Nucleus accumbens (tissue), 56 donors: Measurements from ENCODE around the gene FRRS1L.

ENCODE experiments used
- DNase-seq, 56 donors: peaks; one replicate each; lab custom pipeline; 2025; lab: John Stamatoyannopoulos, UW

The FRRS1L gene

DNA sequence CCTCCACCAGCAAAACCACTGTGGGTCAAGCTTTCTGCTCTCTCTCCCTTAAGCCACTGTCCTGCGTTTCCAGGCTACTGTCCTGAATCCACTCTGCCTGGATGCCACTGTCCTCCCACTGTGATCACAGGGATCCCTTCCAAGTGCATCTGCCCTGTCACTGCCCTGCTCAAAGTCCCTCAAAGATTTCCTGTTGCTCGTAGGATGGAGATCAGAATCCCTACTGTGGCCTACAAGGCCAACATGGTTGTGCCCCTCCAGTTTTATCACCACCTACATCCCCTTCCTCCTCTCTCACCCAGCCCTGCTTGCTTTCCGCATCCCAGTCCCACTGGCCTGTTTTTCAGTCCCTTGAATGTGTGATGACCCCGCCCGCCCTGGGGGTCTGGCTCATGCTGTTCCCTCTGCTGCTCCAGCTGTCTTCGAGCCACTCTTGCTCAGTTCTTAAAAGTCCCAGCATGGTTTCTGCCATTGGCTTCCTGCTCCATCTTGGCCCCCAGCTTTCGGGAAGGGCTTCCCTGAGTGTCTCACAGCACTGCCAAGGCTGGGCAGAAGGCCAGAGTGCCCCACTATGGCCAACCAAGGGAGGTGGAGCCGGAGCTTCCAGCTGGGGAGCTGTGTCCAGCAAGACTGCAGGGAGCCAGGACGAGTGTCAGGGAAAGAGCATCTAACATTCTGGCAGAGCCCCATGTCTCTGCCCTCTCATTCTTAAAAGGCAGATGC, 12.9 kb upstream of the FRRS1L start:
- peak in 43 of 56 donors; percentile 1 to 76 (median 37) for DNase-seq

GRCh38 chr9:109176963-109177362, 9.9 kb upstream of the FRRS1L start:
- DNase-seq = no peak

DNA sequence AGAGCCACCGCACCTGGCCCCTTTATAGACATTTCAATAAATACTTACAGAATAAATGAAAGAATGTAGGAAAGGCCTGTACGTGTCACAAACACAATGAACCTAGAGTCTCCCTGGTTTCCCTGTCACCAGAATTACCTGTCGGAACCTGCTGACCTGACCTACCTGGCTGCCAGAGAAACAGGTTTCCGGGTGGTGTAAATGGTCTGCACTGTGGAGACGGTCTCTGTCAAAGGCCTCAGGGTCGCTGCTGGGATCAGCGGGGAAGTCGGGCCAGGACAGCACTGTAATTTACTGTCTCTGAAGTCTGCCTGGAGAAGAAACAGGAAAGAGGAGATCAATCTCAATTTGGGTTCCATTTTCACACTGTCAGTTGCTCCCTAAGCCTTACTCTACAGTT, 9.3 kb upstream of the FRRS1L start:
- no peak for DNase-seq

DNA sequence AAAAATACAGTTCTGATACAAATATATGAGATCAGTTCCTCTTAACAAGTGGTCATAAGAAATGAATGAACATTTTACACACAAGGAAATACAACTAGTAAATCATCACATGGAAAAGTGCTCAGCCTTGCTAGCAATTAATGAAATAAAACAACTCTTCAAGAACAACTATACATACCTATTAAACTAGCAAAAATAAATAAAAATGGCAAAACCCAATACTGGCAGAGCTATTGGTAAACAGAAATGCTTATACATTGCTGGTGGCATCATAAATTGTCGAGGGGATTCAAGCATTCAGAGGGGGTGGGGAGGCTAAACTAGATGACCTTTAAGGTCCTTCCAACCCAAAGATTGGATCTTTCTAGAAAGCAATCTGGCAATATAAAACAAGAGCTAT, 5.9 kb upstream of the FRRS1L start:
- DNase-seq = no peak

GRCh38 chr9:109171926-109172325, 4.9 kb upstream of the FRRS1L start:
- DNase-seq = no peak

DNA sequence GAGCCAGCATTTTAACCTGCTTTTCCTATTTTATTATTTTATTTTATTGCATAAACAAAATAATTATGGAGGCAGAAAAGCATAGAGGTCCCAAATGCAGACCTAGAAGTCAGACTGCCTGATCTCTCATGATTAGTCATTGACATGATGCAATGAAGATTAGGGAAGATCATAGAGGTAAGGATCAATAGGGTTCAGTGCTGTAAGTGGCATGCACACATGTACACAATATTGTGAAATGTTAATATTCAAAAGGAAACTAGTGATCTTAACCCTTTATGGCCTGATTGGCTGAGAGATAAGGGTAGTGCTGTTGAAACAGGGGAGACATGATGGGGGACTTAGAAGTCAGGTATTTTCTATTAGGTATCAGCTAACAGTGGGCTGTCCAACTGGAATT, 1.1 kb upstream of the FRRS1L start:
- no peak for DNase-seq

GRCh38 chr9:109167716-109168115, 667 bp upstream of the FRRS1L start:
- no peak for DNase-seq

DNA sequence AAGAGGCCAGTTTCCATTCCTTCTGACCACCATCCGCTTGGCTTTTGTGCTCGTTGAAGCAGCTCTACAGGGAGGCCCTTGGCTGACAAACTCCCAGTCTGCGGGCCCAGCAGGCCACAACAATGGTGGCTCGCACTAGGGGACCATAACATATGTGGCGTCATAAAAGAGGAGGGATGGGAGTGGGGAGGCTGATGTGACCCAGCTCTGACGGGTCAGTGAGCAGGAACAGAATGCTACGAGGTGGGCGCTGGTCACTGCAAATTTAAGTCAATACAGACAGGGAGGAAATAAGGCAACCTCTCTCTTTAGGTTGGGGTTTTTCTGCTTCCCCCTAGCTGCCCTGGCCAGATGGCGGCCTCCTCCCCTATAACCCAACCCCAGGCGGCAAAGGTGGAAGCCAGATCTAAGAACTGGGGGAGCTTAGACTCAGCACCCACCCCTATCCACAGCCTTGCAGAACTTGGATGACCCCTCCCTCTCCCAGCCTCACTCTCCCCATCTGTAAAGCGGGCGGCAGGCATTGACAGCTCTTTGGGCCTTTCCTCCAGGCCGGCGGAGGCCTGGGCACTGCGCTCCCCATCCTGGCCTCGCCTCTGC, 778 bp downstream of the FRRS1L start:
- peak in 2 of 56 donors; percentile 25 to 45 for DNase-seq

DNA sequence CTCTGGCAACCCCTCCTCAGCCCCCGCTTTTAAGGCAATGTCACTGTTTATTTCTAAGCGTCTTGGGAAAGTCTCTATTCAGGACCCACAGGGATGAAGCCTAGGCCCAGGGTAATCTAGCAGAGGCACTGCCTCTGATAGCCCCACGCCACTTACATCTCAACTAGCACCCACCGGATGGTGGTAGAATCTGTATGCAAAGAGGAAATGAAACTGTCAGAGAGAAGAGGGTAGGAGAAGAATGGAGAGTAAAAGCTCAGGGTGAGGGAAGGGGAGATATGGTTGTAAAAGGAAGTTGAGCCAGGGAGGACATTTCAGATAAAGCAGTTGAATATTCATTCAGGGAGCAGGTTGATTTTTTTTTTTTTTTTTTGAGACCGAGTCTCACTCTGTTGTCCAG, 3.0 kb downstream of the FRRS1L start:
- no peak for DNase-seq

- DNase-seq = no peak
Observed at GRCh38 chr9:109163194-109163593, 3.9 kb downstream of the FRRS1L start.

DNA sequence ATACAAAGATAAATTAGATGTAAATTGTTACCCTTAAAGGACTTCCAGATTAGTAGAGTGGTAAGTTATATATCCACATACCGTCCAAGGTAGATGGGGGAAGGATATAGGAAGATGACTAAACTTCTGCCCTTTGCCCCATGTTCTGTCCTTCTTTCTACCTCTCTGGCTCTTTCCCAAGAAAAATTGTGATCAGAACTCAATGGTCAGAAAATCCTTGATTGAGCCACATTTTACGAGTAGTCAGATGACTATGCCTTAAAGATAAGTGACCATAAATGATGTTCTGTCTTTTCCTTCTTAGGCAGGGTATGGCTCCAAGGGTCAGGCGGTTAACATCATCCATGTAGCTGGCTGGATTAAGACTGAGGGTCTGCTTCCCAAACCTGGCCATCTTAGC, 4.4 kb downstream of the FRRS1L start:
- no peak for DNase-seq

- no peak for DNase-seq
Observed at GRCh38 chr9:109161471-109161870, 5.6 kb downstream of the FRRS1L start.

GRCh38 chr9:109159583-109159982, 7.5 kb downstream of the FRRS1L start:
- DNase-seq = no peak

DNA sequence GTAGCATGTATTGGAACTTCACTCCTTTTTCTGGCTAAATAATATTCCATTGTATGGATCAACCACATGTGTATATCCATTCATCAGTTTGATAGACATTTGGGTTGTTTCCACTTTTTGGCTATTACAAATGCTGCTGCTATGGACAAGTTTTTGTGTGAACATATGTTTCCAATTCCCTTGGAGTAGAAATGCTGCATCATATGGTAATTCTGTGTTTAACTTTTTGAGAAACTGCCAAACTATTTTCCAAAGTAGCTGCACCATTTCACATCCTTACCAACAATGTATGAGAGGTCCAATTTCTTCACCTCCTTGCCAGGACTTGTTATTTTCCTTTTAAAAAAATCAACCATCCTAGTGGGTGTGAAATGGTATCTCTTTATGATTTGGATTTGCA, 8.4 kb downstream of the FRRS1L start:
- no peak for DNase-seq

DNA sequence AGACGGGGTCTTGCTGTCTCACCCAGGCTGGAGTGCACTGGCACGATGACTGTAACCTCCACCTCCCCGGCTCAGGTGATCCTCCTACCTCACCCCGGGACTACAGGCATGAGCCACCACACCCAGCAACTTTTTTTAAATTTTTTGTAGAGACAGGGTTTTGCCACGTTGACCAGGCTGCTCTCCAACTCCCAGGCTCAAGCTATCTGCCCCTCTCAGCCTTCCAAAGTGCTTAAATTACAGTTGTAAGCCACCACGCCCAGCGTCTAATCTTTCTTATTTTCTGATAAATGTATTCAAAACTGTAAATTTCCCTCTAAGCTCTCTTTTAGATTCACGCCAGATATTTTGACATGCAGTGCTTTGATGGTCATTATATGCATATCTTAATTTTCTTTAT, 10.3 kb downstream of the FRRS1L start:
- no peak for DNase-seq

DNA sequence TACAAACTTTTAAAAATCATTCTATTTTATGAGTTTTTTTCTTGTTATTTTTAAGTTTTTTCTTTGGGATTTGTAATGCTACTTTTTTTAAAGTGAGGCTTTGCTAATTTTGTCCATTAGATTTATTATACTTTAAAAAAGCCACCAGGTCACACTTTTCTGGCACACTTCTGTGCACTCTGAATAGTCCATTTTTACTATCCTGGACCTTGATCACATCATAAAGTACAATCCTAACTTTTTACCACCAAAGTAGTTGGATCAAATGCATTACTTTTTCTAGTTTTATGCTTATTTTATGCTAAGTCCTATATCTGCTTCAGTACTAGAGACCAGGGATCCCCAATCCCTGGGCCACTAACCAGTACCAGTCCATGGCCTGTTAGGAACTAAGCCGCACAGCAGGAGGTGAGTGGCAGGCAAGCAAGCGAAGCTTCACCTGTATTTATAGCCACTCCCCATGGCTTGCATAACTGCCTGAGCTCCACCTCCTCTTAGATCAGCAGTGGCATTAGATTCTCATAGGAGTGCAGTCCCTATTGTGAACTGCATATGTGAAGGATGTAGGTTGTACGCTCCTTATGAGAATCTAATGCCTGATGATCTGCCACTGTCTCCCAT, 16.0 kb downstream of the FRRS1L start:
- no peak for DNase-seq

- no peak for DNase-seq
Observed at GRCh38 chr9:109149722-109150121, 17.3 kb downstream of the FRRS1L start.

GRCh38 chr9:109149089-109149488, 18.0 kb downstream of the FRRS1L start:
- DNase-seq = no peak

DNA sequence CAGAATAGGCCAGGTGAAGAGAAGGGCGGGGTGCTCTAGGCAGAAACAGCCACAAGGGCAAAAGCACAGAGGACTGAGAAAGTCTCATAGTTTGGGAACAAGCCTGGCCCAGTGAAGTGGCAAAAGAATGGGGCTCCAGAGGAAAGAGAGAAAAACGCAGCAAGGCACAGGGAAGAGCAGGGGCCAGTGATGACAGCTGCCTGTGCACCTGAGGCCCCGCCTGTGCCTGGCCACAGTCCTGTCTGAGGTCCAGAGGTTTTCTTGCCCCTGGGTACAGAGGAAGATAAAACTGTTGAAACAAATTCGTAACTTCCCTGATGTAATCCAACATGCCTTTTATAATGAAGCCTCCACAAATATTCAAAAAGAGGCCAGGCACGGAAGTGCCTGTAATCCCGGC, 22.0 kb downstream of the FRRS1L start:
- DNase-seq = no peak

GRCh38 chr9:109143881-109144562, 23.0 kb downstream of the FRRS1L start:
- DNase-seq = no peak

- DNase-seq = no peak
Observed at GRCh38 chr9:109141375-109141774, 25.7 kb downstream of the FRRS1L start.

DNA sequence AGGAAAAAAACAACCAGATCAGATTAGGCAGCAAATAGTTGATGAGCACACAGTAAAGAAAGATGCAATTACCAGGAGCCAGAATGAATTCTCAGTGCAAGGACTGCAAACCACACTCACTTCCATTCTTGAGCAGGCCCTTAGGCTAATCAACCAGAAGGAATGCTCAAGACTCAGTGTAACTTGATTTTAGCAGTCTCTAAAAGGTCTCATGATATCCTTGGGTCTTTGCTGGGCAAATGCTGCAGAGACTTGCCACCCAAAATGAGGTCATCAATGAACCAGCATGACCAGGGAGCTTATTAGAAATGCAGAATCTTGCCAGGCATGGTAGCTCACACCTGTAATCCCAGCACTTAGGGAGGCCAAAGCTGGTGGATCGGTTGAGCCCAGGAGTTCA, 27.2 kb downstream of the FRRS1L start:
- no peak for DNase-seq
